Measurements from ENCODE around the gene CYTL1. TPM values are rescaled to one million over a fixed set of nuclear protein-coding genes. Genes with fewer than 3 reads are reported as not detected.

CYTL1 gene
- polyA plus RNA-seq, 1 donor: 5.6 TPM

Other genes starting within 250 kb of the CYTL1 start
- gene MSX1, start 159.8 kb downstream of the CYTL1 start, polyA plus RNA-seq (ENCODE audit: insufficient read length): 2.0 TPM
- 6.6 TPM for gene STK32B, start 32.0 kb upstream of the CYTL1 start, polyA plus RNA-seq (ENCODE audit: insufficient read length)

Data from hindlimb muscle (tissue), 1 donor.